Fibroblast of gingiva (primary cell): ENCODE measurements around the gene TIMP3.
A peak's percentile ranks its signal among the peaks of the same experiment; 100 is the strongest.
"Not testable (repeated sequence)": the region's sequence is repeated elsewhere in the genome, so short reads cannot be mapped to it uniquely, and the experiment has no call there.

Experiments
- DNase-seq: peaks from one replicate; pipeline ENCODE4 v3.0.0-alpha.2; 2011; ENCODE audit warnings: low read depth

TIMP3 gene

DNA sequence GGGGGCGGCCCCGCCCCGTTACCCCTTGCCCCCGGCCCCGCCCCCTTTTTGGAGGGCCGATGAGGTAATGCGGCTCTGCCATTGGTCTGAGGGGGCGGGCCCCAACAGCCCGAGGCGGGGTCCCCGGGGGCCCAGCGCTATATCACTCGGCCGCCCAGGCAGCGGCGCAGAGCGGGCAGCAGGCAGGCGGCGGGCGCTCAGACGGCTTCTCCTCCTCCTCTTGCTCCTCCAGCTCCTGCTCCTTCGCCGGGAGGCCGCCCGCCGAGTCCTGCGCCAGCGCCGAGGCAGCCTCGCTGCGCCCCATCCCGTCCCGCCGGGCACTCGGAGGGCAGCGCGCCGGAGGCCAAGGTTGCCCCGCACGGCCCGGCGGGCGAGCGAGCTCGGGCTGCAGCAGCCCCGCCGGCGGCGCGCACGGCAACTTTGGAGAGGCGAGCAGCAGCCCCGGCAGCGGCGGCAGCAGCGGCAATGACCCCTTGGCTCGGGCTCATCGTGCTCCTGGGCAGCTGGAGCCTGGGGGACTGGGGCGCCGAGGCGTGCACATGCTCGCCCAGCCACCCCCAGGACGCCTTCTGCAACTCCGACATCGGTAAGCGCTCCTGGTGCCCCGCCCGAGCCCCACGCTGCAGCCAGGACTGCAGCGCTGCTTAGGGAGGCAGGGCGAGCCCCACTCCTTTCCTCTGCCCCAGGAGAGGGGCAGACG is at the start of gene TIMP3:
Gene TIMP3 (plus strand): TSS at position 169 of the 700 bp plus-strand sequence. CDS start 297 bp downstream, at position 466.
- DNase-seq: peak; percentile 69

DNA sequence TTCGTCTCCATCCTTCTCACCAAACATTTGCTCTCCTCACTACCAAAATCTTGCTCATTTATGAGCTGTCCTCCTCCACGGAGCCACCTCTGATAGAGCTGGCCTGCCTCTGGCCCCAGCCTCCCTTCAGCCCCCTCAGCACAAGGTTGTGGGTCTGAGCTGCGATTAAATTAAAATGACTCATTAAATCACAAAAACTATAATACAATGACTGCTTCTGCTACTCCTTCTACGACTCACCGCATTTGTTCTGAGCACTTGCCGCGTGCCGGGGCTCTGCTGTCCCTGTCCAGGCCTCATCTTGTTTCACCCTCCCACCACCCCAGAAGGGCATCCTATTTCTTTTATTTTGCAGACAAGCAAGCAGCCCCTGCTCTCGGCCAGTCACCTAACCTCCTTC is 49.2 kb upstream of the TIMP3 start:
- no peak for DNase-seq

DNA sequence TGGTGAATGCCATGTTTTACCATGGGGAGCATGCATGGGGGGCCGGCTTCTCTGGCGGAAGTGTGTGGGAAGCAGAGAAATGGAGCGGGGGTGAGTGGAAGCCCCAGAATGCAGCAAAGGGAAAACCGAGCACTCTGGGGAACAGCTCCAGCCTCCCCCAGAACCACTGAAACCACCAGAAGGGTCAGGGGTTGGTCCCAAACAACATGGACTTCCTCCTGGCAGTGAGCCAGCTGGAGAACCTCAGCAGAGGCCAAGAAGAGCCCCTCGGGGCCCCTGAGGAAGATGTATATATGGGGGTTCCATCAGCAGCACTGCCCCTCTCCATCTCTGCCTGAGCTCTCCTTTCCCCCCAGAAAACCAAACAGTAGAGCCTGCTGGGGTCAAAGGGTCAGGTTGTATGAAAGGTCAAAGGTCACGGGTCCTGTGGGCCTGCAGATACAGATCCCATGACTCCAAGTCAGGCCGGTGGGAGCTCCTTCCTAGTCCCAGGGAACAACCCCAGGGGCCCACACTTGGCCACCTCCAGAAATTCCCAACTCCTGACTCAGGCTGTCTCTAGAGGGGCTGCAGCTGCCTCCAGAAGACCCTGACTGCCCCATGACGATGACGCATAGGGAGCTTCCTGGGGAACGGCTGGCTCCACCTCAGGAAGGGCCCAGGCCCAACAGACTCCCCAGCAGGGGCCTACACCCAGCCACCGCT is 48.5 kb upstream of the TIMP3 start:
- no peak for DNase-seq

DNA sequence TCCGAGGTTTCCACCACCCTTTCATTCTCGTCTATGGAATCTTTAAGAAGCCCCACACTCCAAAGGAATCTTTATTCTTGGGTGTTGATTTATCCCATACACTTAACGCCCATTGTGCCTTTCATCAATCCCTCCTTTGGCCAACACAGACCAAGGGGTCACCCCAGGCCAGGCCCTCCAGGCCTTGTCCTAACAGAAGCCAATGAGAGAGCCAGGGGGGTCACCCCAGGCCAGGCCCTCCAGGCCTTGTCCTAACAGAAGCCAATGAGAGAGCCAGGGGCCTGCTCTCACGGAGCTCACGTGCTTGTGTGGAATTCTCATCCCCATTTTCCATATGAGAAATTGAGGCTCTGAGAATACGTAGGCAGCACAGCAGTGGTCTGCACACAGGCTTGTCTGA is 47.9 kb upstream of the TIMP3 start:
- no peak for DNase-seq

DNA sequence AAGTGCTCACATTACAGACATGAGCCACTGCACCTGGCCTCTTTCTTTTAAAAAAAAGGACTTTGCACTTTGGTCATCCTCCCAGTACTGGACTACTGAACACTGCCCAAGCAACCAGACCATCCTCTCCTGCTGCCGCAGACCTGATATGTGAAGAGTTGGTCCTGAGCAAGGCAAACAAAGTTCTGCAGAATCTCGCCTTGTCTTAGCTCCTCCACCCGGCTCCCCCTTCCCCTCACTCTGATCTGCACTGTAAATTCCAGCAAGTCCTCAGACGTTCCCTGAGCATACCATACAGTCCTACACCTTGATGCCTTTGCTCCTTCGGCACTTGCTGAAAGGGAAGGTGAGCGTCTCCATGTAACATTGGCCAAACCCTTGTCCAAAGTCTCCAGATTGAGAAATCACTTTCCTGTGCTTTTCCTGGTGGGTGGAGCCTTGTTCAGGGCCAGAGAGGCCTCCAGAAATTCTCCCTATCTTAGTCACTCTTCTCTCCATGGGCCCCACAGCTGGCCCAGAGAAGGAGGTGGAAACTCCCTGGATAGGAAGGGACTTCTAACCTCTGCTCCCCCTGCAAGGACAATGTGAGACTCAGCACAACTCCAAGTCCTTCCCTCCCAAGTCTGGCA is 47.0 kb upstream of the TIMP3 start:
- DNase-seq: no peak

DNA sequence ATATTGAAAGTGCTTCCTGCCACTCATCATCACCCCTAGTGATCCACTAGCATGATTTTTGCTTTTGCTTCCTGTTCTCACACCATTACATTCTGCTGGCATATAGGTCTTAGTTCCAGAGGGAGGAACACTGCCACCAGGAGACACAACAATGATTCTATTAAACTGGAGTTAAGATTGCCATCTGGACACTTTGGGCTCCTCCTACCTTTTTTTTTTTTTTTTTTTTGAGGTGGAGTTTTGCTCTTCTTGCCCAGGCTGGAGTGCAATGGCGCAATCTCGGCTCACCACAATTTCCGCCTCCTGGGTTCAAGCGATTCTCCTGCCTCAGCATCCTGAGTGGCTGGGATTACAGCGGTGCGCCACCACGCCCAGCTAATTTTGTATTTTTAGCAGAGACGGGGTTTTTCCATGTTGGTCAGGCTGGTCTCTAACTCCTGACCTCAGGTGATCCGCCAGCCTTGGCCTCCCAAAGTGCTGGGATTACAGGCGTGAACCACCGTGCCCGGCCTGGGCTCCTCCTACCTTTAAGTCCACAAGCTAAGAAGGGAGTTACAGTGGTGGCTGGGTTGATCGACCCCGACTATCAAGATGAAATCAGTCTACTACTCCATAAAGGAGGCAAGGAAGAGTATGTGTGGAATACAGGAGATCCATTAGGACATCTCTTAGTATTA is 44.3 kb upstream of the TIMP3 start:
- not testable (repeated sequence) for DNase-seq

DNA sequence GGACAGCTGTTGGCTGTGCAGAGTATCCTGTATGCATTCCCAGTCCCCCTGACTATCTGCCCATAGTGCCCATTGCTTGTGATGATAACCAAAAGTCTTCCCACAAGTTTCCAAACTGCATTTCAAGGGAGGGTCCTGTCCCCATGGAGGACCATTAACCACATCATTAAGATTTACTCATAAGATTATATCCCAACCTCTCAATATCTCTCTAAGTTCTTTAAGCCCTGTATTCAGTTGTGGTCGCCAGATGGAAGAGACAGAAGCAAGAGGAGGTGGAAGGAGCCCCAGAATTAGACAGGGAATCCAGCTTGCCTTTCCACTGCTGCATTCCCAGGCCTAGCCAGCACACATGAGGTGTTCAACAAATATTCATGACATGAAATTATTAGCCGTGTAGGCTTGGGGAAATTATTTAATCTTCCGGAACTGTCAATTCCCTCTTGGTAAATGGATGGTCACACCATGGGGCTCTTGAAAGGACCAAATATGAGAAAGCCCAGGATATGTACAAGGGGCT is 42.6 kb upstream of the TIMP3 start:
- no peak for DNase-seq

DNA sequence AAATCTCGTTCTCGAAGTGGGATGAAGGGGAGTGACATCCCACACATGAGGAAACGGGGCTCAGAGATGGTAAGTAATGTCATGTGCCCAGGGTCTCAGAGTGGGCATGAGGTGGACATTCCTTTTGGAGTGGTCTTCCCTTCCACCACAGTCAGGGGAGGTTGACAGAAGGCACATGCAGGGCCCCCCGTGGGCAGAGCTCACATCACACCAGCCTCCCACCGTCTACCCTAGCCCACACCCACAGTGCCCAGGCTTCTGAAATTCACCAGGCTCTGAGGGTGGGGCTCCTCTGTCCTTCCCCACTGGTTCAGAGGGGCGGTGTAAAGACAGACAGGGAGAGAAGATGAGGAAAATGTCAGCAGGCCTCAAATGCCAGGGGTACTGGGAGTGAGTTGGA is 41.1 kb upstream of the TIMP3 start:
- DNase-seq: no peak

DNA sequence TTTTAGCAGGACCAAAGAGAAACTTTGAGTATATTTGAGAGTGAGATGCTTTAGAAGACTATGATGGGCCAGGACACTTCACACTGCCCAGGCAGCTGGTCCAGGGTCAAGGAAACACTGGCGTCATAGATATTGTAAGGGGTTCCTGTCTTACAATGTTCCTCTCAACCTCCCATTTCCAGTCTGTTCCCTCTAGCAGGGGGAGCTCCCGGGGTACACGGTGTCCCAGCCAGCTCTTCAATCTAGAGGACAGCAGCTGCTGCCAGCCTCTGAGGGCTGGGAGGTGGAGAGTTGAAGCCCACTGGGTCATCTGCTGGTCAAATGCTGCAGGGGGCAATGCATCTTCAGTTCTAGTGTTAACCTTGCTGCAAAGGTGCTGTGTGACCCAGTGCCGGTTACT is 40.7 kb upstream of the TIMP3 start:
- no peak for DNase-seq

DNA sequence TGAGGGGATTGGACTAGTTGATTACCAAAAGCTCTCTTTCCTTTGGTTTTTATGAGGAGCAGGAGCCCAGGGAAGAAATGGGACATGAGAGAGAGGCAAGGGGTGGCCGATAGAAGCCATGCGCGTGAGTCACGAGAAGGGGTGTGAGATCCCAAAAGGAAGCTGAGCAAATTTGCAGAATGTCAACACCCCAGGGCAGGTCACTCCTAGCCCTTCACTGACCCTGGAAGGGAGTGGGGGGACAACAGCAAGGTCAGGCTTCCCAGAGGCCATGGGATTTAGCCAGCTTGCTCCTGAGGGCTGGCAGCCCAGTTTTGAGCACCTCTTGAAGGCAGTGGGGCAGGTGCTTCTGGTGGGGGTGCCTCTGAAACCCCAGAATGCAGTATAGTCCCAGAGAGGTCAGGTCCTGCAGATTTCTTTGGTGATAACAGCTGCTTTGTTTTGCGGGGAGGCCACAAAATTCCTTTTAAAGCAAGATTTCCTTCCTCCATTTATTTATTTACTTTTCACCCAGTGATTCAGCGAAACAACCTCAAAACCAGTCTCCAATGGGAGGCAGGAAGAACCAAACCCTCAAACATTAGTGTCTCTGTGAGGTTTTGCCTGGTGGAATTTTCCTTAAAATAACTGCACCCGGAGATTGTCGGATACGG is 40.1 kb upstream of the TIMP3 start:
- DNase-seq: no peak

DNA sequence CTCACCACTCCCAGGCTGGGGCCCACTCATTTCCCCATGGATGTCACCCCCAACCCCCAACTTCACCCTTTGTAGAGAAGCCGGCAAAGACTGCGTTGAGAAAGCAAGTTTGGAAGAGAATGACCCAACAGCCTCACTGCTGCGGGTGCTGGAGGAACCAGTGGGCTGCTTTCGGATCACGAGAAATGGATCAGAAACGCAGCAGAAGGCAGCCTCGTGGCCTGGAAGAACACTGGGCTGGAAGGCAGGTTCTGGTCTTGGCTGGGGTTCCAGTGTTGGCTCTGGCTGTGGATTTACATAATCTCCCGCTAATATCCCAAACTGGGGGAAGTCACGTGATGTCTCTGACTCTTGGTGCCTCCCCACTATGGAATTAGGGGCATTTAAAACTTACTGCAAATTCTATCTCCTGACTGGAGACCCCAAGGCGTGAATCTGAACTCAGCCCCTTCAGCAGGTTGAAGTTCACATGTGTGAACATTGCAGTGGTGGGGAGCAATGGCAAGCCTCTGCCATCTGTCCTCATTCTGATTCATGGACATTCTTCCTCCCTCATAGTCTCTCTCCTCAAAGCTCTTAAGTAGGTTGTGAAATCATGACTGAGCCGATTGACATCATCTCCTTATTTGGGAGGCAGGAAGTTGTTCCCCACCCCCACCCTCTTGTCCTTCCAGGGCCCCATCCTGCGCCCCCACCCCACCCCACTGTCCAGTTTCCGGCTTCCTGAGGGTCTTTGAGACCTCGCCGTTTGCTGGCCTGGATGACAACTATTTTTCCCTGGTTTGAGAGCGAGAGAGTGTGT is 37.0 kb upstream of the TIMP3 start:
- peak; percentile 82 for DNase-seq

DNA sequence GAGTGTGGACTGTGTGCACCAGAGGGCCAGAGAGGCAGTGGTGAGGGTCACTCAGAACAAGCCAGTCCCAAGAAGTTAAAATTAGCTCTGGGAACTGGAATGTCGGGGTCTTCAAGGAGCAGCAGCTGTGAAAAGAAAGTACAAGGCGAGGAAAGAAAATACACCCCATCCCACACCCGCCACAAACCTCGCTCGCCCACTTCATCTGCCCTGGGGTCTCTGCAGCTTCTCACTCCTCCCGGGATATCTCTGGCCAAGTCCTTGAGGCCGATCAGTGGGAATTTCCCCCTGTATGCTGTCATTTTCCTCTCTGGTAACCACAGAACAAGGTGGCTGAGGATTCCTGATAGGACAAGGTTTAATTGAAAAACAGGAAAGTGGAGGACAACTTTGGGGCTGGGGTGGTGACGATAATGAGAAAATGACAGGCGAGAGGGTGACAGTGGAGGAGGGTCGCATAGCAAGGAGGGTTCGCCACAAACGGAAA is 36.3 kb upstream of the TIMP3 start:
- no peak for DNase-seq

DNA sequence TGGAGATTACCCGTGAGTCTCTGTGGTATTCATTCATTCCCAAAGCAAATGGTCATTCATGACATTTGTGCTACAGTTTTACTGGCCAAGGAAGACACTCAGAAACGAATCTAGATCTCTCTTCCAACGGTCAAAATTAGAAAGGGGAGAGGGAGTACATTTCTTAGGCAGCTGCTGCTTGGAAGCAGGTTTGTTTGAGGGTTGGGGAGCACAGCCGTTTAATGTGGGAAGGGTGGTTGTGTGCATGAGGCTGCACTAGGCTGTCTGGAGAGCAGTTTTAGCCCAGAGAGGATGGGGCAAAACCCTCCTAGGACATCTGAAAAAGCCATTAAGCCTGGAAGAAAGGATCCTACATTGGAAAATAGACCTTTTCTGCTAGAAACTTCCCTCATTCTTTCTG is 29.7 kb upstream of the TIMP3 start:
- no peak for DNase-seq

DNA sequence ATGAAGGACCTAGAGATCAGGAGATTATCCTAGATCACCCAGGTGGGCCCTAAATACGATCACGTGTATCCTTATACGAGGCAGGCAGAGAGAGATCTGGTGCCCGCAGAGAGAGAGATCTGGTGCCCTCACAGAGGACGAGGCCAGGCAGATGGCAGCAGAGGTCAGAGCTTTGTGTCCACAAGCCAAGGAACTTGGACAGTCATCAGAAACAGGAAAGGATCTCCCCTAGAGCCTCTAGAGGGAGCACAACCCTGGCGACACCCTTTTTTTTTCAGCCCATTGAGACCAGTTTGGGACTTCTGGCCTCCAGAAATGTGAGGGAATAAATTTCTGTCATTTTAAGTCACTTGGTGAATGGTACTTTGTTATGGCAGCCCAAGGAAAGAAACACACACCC is 25.5 kb upstream of the TIMP3 start:
- no peak for DNase-seq

DNA sequence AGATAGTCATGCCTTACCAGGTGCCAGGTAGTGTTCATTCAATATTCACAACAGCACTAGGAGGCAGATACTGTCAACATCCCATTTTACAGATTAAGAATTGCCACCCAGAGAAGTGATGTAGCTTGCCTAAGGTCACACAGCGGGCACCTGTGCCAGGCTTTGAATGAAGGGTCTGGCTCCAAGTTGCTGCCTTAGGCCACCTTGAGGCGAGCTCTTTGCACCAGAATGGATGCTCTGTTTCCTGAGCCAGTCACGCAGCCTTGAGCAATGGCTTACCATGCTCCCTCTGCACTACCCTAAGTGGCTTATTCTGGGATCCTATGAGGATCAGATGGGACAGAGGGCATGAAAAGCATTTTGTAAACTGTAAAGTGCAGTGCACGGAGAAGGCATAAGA is 25.1 kb upstream of the TIMP3 start:
- DNase-seq: no peak

DNA sequence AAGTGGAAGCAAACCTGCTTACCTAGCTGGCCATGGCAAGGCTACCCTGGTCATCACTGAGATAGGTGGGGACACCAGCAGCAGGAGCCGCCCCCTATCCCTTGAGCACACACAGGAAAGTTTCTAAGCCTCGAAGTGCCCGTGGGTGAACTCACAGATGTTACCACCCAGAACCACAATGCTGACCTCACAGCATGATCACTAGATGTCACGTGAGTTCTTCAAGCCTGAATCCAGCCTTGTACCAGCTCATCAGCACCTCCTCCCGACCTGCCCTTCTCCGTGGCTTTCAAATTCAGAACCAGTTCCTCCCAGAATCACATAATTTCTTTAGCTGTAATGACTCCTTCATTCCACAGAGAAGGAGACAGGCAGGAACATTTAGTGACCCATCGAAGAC is 24.7 kb upstream of the TIMP3 start:
- DNase-seq: no peak

DNA sequence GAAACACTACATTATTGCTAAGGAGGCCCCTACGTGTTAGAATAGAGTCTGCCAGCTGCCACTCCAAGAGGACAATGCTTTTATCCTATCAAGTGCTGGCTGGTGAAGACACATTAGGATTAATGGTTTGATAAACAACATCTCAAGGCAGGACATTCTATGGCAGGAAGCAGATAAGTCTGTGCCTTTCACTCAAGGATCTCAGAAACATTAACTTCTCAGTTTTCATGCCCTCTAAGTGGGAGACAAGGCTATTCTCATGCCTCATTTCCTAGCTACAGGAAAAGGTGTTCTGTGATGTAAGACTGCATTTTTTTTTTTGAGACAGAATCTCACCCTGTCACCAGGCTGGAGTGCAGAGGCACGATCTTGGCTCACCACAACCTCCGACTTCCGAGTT is 23.5 kb upstream of the TIMP3 start:
- DNase-seq: no peak

DNA sequence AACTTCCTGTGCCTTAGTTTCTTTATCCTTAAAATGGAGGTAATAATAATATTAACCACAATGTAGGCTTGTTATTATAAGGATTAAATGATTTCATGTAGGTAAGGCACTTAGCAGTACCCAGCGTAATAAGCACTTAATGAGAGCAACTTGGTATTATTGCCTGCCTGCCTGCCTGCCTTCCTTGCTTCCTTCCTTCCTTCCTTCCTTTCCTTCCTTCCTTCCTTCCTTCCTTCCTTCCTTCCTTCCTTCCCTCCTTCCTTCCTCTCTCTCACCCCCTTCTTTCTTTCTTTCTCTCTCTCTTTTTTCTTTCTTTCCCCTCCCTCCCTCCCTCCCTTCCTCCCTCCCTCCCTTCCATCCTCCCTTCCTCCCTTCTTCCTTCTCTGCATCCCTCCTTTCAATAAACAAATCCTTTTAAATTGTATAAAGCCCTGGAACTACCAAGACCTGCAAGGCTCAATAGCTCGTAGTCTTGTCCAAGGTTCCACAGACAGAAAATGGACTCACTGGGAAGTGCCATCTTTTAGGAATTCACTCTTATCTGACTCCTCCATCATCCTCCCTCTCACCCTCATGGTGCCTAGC is 20.7 kb upstream of the TIMP3 start:
- DNase-seq: no peak

DNA sequence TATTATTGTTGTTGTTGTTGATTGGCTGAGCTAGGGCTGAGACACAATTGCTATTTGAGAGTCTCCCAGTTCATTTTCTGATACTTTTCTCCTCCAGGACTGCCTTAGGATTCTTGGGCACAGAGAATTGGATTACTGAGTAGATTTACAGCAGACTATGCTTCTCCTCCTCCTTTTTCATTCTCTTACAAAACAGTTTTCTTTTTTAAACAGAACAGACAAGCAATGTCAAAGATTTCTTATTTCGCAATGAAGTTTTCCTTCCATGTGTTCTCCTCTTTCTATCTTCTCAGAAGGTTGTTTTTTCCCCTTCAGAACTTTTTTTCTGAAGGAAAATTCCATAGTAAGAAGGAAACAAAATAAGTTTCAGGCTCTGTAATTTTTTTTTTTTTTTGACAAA is 19.8 kb upstream of the TIMP3 start:
- DNase-seq: peak; percentile 65

DNA sequence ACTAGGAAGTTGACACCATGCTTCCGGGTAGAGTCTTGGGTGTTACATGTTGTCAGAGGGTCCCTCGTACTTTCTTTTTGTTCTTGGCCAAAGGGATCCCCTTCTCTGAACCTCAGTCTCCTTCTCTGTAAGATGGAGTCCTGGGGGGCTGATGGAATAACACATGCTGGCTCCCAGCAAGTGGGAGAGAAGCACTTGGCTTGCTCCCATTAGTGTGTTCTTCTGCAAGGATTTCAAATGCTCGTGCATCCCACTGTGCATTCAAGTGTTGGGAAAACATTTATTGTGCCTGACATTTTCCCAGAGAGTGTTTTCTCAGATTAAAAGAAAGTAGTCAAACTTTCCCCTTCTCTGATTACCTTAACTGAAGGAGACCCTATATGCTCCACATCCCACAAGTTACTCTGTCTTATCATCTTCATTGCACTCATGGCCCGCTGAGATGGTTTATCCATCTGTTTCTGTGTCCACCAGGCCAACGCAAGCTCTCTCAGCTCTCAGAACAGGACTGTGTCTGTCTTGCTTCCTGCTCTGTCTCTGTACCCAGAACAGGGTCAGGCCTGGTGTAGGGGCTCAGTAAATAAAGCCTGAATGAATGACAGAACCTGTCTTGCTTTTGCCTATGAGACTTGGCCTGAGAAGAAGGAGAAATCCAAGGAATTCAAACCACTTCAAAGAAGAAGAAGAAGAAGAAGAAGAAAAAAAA is 16.0 kb upstream of the TIMP3 start:
- DNase-seq: no peak
